Activated naive CD4-positive, alpha-beta T cell treated with anti-CD3 and anti-CD28 coated beads for 36 hours (primary cell): ENCODE measurements around the gene KCTD1. TPM values are rescaled to one million over a fixed set of nuclear protein-coding genes. Genes with fewer than 3 reads are reported as not detected.

ENCODE experiments used
- CTCF ChIA-PET: fragments of 350-600 bp; sonication (Branson Sonifier 250); formaldehyde crosslinking; loops from one replicate; lab custom pipeline; 2021; ENCODE audit warnings: antibody characterized with exemption; lab: Charles Lee
- DNase-seq: peaks from one replicate; pipeline ENCODE4 v3.0.0-alpha.2; 2020
- H3K27ac Mint-ChIP-seq: one replicate; pipeline ENCODE4 v1.8.0; 2021; ENCODE audit warnings: mild to moderate bottlenecking, mixed read lengths
- H3K27me3 Mint-ChIP-seq: one replicate; pipeline ENCODE4 v1.8.0; 2021; ENCODE audit warnings: low read depth, mixed read lengths
- H3K36me3 Mint-ChIP-seq: one replicate; pipeline ENCODE4 v1.8.0; 2021; ENCODE audit warnings: low read depth, mixed read lengths
- H3K4me1 Mint-ChIP-seq: one replicate; pipeline ENCODE4 v1.8.0; 2021; ENCODE audit warnings: low read depth, mixed read lengths
- H3K4me3 Mint-ChIP-seq: one replicate; pipeline ENCODE4 v1.8.0; 2021; ENCODE audit warnings: mild to moderate bottlenecking, moderate library complexity, mixed read lengths
- H3K9me3 Mint-ChIP-seq: one replicate; pipeline ENCODE4 v1.8.0; 2021; ENCODE audit warnings: mixed read lengths
- intact Hi-C: fragments of 100-400 bp; cut with micrococcal nuclease; formaldehyde crosslinking; loops from one replicate; pipeline ENCODE4 v1.15.1; 2023
- total RNA-seq, 2 experiments: library from RNA; stranded (reverse); gene quantifications; one replicate each; pipeline ENCODE4 v1.2.3, GENCODE V29; 2021

KCTD1 gene
- total RNA-seq, 2 experiments from 2014 or later, result 1.7 to 1.9 TPM

DNA sequence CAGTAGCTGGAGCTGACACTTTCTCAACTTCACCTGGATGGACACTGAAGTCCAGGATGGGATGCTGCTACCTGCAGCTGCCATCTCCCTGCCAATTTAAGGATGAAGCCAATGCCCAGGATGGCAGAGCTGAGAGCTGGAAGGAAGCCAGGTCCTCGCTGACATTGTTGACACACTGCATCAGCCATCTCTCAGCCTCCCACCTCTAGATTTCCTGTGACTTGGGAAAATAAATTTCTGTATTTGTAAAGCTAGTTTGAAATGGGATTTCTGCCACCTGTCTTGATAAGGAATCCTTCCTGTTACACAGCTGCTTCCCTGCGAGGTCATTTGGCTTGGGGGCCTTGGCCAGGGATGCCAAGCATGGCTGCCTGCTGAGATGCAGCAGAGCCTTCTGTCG, 43.5 kb downstream of the KCTD1 start:
- no peaks in the 10 kb centered on the region for H3K36me3 Mint-ChIP-seq
- H3K4me3 Mint-ChIP-seq, result no peak overlapping the region
- no peaks in the 10 kb centered on the region for H3K4me1 Mint-ChIP-seq
- H3K27ac Mint-ChIP-seq, result no peak overlapping the region
- DNase-seq, result no peak
- H3K27me3 Mint-ChIP-seq, result no peaks in the 10 kb centered on the region
- no peaks in the 10 kb centered on the region for H3K9me3 Mint-ChIP-seq
- intact Hi-C loops, result no loop called here
- CTCF ChIA-PET, result no interaction called here

DNA sequence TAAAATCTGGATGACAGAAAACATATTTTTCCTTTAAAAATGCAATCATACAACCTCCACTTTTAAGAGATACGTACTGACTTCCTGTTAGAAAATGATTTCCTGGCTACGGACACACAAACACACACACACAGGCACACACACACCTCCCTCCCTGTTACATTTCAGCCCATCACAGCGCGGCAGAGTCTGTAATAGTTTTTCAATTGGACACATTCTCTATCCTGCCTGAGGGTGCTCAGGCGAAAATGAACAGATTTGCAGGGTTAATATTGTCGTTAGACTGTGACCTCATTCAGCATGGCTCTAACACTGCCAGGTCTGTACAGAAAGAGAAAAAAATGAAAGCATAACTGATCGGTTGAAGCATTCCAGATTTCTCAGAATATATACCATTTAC, 45.0 kb downstream of the KCTD1 start:
- no peak overlapping the region for H3K27ac Mint-ChIP-seq
- no peaks in the 10 kb centered on the region for H3K36me3 Mint-ChIP-seq
- no peak for DNase-seq
- CTCF ChIA-PET, result interaction anchor here (0.7 kb wide), 1 partner anchor 698 kb away, joined by 3 read pairs; no protein-coding TSS in a partner anchor
- H3K4me3 Mint-ChIP-seq, result no peak overlapping the region
- no peaks in the 10 kb centered on the region for H3K4me1 Mint-ChIP-seq
- no peaks in the 10 kb centered on the region for H3K27me3 Mint-ChIP-seq
- no peaks in the 10 kb centered on the region for H3K9me3 Mint-ChIP-seq
- intact Hi-C loops, result no loop called here

DNA sequence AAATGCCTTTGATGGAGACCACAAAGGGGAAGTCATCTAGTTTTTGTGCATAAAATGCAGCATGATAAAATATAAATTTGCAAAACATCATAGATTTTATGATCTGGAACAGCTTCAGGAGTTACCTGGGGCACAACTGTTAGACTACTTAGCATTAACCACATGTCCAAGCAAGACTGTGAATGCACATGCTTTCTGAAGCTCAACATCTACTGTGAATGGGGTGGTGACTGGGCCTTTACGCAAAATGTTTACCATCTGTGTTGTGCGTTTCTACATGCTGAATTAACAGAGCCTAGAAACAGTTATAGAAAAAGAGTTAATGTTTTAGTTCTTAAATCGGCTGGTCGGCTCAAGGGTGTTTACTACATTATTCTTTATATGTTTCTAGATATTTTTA, 45.5 kb downstream of the KCTD1 start:
- peaks cover 3% of the 10 kb centered on the region for H3K36me3 Mint-ChIP-seq
- CTCF ChIA-PET, result no interaction called here
- H3K27ac Mint-ChIP-seq, result no peak overlapping the region
- no peaks in the 10 kb centered on the region for H3K27me3 Mint-ChIP-seq
- intact Hi-C loops, result no loop called here
- no peak for DNase-seq
- H3K4me3 Mint-ChIP-seq, result no peak overlapping the region
- H3K9me3 Mint-ChIP-seq, result no peaks in the 10 kb centered on the region
- H3K4me1 Mint-ChIP-seq, result no peaks in the 10 kb centered on the region

DNA sequence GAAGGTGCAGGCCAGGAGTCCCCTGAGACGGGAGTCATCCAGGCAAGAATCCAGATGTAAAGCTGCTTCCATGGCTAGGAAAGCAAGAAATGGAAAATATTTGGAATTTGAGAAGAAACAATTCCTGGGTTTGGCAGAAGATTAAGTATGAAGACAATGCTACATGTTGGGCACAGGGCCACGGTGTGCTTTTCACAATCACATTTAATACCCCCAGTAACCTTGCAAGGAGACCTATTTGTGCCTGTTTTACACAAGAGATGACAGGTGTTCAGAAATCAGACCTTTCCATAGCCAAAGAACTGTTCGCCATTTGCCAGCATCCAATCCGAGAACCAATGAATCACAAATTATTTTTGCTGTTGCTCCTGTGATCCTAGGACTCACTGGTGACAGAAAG, 50.5 kb downstream of the KCTD1 start:
- CTCF ChIA-PET, result no interaction called here
- Mint-ChIP-seq H3K4me3 (no peak overlapping the region), H3K27ac (no peak overlapping the region), H3K9me3 (no peaks in the 10 kb centered on the region), H3K4me1 (no peaks in the 10 kb centered on the region), H3K27me3 (no peaks in the 10 kb centered on the region), H3K36me3 (peaks cover 4% of the 10 kb centered on the region)
- intact Hi-C loops, result no loop called here
- DNase-seq, result no peak

DNA sequence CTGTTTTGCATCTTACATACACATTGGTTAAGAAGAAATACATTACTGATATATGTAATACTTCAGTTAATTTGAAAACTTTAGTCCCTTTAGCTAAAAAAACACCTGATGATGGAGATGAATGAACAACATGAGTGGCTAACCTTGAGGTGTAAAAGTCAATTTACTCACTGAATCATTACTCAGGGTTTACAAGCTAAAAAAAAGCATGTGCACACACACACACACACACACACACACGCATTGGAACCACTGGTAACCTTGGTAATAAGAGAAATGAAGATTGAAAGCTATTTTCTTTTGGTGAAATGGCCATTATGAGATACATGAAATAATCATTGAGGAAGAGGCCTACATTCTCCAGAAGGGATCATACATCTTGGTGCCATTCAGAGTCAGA, 51.8 kb downstream of the KCTD1 start:
- Mint-ChIP-seq H3K9me3 (no peaks in the 10 kb centered on the region), H3K4me3 (no peak overlapping the region), H3K27ac (no peak overlapping the region), H3K36me3 (peaks cover 4% of the 10 kb centered on the region), H3K4me1 (no peaks in the 10 kb centered on the region), H3K27me3 (no peaks in the 10 kb centered on the region)
- CTCF ChIA-PET, result interaction anchor here (1.2 to 1.4 kb wide), 2 partner anchors 52 to 68 kb away, joined by 3 to 4 read pairs; partner anchors contain the start of gene KCTD1
- intact Hi-C loops, result no loop called here
- DNase-seq, result no peak

DNA sequence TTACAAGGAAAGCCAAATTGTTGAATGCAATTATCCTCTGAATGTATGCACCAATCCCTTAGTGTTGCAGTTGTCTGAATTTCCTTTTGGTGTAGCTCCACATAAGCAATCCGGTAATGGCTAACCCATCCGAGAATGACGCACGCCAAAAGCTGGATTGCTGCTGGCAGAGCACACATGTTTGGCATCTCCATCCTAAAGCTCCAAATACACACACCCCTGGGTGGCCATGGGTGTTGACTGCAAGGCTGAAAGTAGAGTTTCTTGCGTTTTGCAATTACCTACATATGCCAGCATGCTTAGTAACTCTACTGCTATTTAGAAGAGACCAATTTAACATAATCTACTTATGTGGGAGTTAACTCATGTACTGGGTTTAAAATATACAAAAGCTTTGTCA, 53.1 kb downstream of the KCTD1 start:
- Mint-ChIP-seq H3K27me3 (no peaks in the 10 kb centered on the region), H3K9me3 (no peaks in the 10 kb centered on the region), H3K27ac (no peak overlapping the region), H3K4me3 (no peak overlapping the region), H3K36me3 (peaks cover 4% of the 10 kb centered on the region), H3K4me1 (no peaks in the 10 kb centered on the region)
- intact Hi-C loops, result no loop called here
- no peak for DNase-seq
- CTCF ChIA-PET, result interaction anchor here (1.4 kb wide), 1 partner anchor 53 kb away, joined by 4 read pairs; the partner anchor contains the start of gene KCTD1

DNA sequence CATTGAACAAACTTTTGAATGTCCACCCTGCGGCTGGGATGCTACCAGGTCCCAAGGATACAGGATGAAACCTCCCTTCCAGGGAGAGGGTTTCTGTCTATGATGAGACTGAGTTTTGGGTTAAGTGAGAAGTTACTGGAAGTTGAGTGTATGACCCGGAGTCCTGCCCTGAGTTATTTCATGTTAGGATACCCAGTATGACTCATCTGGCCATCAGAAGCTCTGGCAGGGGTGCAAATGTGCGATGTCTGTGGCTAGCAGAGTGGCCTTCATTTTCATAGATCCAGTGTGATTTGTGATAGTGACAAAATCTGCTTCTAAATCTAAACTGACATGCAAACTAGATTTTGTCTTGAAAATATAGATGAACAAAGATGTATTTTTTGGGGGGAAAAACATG, 55.3 kb downstream of the KCTD1 start:
- H3K9me3 Mint-ChIP-seq, result no peaks in the 10 kb centered on the region
- H3K4me1 Mint-ChIP-seq, result no peaks in the 10 kb centered on the region
- CTCF ChIA-PET, result no interaction called here
- DNase-seq, result no peak
- no peaks in the 10 kb centered on the region for H3K27me3 Mint-ChIP-seq
- H3K36me3 Mint-ChIP-seq, result peaks cover 3% of the 10 kb centered on the region
- no peak overlapping the region for H3K27ac Mint-ChIP-seq
- no peak overlapping the region for H3K4me3 Mint-ChIP-seq
- intact Hi-C loops, result no loop called here

DNA sequence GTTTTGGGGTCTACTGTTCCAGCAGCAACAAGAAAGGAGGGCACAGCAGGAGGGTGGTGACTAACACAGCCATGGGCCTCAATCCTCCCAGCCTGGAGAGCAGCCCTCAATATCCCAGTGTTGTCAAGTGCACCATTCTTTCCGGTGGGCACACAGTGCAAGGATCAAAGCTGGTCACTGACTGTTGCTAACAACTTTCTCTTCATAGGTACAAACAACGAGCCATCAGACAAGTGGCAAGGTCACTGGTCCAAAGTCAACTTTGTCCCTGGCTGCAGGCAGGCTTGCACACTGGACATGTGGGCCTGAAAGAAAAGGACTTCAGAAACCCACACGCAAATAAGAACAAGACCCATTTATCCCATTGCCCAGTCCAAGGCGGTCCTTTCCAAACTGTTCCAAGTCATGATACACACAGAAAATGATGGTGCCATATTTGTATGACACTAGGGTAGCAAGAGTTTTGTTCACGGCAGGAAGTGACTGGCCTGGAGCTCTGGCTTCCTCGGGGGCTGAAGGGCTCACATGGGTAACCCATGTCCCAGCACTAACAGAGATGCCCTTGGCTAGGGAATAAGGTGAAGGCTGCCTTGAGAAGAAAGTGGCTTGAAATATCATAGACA, 57.0 kb downstream of the KCTD1 start:
- no peaks in the 10 kb centered on the region for H3K36me3 Mint-ChIP-seq
- H3K4me3 Mint-ChIP-seq, result no peak overlapping the region
- CTCF ChIA-PET, result no interaction called here
- intact Hi-C loops, result no loop called here
- H3K4me1 Mint-ChIP-seq, result no peaks in the 10 kb centered on the region
- H3K9me3 Mint-ChIP-seq, result no peaks in the 10 kb centered on the region
- H3K27ac Mint-ChIP-seq, result no peak overlapping the region
- no peak for DNase-seq
- no peaks in the 10 kb centered on the region for H3K27me3 Mint-ChIP-seq

DNA sequence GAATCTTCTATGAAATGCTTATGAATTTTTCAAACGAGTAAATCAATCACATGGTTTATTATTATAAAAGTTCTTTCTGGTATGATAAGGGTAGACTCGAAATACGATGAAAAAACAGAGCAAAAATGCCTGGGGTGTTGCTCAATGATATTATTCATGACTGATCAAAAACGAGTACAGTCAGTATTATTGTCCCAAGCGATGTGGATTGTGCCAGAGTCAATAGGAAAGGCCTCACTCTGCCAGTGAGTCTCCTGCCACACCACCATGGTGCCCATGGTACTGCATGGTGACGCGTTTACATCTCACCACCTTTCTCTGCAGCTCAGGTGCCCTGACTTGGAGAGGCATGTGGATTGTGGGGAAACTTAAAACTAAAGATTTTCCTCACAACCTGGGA, 58.5 kb downstream of the KCTD1 start:
- Mint-ChIP-seq H3K9me3 (no peaks in the 10 kb centered on the region), H3K27ac (no peak overlapping the region), H3K4me3 (no peak overlapping the region), H3K4me1 (no peaks in the 10 kb centered on the region), H3K36me3 (no peaks in the 10 kb centered on the region), H3K27me3 (no peaks in the 10 kb centered on the region)
- CTCF ChIA-PET, result no interaction called here
- DNase-seq, result no peak
- intact Hi-C loops, result no loop called here

DNA sequence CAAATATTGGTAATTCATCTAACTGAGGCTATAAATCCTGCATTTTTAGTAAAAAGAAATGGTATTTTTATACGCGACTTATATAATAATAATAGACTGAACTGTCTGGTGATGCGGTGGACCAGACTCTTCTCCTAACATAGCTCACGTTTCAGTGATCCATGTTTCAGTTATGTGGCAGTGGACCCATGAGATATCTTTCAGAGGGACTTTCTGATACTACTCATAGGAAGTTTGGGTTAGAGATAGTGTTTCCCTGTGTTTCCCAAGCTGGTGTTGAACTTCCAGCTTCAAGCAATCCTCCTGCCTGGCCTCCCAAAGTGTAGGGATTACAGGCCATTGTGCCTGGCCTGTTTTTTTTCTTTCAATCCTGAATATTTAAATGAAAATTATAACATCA, 59.2 kb downstream of the KCTD1 start:
- no peaks in the 10 kb centered on the region for H3K4me1 Mint-ChIP-seq
- DNase-seq, result no peak
- CTCF ChIA-PET, result no interaction called here
- intact Hi-C loops, result no loop called here
- H3K27me3 Mint-ChIP-seq, result no peaks in the 10 kb centered on the region
- H3K36me3 Mint-ChIP-seq, result no peaks in the 10 kb centered on the region
- no peak overlapping the region for H3K27ac Mint-ChIP-seq
- no peak overlapping the region for H3K4me3 Mint-ChIP-seq
- H3K9me3 Mint-ChIP-seq, result no peaks in the 10 kb centered on the region

DNA sequence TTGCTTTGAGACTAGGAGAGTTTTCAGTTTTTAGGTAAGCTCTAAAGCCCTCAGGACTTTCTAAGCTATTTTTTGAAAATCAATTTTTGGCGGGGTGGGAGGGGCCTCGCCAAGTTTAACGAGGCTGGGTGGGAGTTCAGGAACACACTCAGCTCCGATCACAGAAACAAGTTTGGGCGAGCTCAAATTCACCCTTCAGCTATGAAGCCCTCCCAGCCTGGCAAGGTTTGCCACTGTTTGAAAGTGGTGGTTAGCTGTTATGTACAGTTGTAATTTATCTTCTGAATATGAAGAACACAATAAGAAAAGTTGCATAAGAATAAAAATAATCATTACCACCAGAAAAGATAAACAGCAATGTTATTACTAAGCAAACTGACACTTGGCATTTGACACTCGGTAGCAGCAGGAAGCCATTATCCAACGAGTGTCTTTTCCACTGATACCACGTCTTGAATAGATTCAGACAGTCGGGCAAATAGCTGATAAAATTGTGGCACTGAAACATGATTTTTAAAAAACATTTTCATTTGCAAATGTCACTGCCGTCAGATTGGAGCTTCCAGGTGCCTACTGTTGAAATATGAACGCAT, 59.8 kb downstream of the KCTD1 start:
- no peaks in the 10 kb centered on the region for H3K4me1 Mint-ChIP-seq
- H3K4me3 Mint-ChIP-seq, result no peak overlapping the region
- CTCF ChIA-PET, result interaction anchor here (0.5 kb wide), 1 partner anchor 45 kb away, joined by 4 read pairs; no protein-coding TSS in a partner anchor
- H3K9me3 Mint-ChIP-seq, result no peaks in the 10 kb centered on the region
- no peak overlapping the region for H3K27ac Mint-ChIP-seq
- no peaks in the 10 kb centered on the region for H3K36me3 Mint-ChIP-seq
- DNase-seq, result no peak
- intact Hi-C loops, result no loop called here
- no peaks in the 10 kb centered on the region for H3K27me3 Mint-ChIP-seq

DNA sequence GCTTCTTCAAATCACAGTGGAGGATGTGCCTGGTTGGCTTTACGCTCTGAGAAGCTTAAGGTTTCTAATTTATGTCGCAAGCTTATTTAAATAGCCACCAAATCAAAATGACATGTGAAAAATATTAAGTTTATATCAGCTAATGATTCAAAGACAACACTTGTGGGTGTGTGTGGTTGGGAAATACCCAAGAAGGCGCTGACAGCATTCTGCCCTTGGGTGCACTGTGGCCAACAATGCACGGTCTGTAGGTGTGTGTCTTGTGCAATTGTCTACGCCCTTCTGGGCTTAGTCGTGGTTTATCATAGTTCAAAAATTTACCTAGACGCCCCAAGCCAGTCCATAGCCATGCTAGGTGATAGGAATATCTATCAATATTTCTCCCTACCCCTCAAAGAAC, 60.9 kb downstream of the KCTD1 start:
- H3K27me3 Mint-ChIP-seq, result no peaks in the 10 kb centered on the region
- DNase-seq, result no peak
- CTCF ChIA-PET, result interaction anchor here (0.7 kb wide), 1 partner anchor 362 kb away, joined by 3 read pairs; no protein-coding TSS in a partner anchor
- no peak overlapping the region for H3K27ac Mint-ChIP-seq
- H3K4me3 Mint-ChIP-seq, result no peak overlapping the region
- H3K9me3 Mint-ChIP-seq, result no peaks in the 10 kb centered on the region
- no peaks in the 10 kb centered on the region for H3K4me1 Mint-ChIP-seq
- intact Hi-C loops, result no loop called here
- no peaks in the 10 kb centered on the region for H3K36me3 Mint-ChIP-seq

DNA sequence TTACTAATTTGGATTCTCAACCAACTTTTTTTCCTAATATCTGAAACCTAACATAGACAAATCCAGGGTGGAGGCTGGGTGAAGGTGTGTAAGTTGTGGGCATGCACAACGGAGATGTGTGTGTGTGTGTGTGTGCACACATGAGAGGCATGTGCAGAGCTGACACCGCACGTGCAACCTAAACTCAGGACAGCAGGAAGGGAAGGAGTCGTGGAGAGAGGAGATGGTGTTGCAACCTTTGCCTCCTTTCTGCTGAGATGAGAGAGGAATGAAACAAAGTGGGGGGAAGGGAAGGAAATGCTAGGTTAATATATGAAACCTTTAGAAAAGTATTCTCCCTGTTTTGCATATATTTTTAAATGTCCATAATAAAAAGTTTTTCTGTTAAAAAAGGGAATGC, 64.7 kb downstream of the KCTD1 start:
- Mint-ChIP-seq H3K4me1 (no peaks in the 10 kb centered on the region), H3K9me3 (no peaks in the 10 kb centered on the region), H3K27me3 (no peaks in the 10 kb centered on the region), H3K4me3 (no peak overlapping the region), H3K27ac (no peak overlapping the region), H3K36me3 (no peaks in the 10 kb centered on the region)
- no peak for DNase-seq
- CTCF ChIA-PET, result no interaction called here
- intact Hi-C loops, result no loop called here
